ENCODE data around the gene TUFM.
"Not testable (repeated sequence)": the region's sequence is repeated elsewhere in the genome, so short reads cannot be mapped to it uniquely, and the experiment has no call there.

TUFM gene

GRCh38 chr16:28846080-28846932, at the start of gene TUFM:
TSS of gene TUFM (minus strand) at chr16:28846348. CDS start at chr16:28846269, 79 bp downstream.
- peak; percentile 94 to 98 for DNase-seq

GRCh38 chr16:28895609-28896008, 49.5 kb upstream of the TUFM start:
- no peak for DNase-seq

- no peak for DNase-seq
Observed at GRCh38 chr16:28893291-28893690, 47.1 kb upstream of the TUFM start.

- no peak for DNase-seq
Observed at GRCh38 chr16:28891964-28892890, 46.1 kb upstream of the TUFM start.

- DNase-seq = not testable (repeated sequence)
Observed at GRCh38 chr16:28890355-28890754, 44.2 kb upstream of the TUFM start.

- DNase-seq = no peak
Observed at GRCh38 chr16:28886945-28887344, 40.8 kb upstream of the TUFM start.

- DNase-seq = no peak
Observed at GRCh38 chr16:28884045-28884444, 37.9 kb upstream of the TUFM start.

- no peak for DNase-seq
Observed at GRCh38 chr16:28883221-28883996, 37.3 kb upstream of the TUFM start.

GRCh38 chr16:28882551-28883160, 36.5 kb upstream of the TUFM start:
- DNase-seq = no peak

GRCh38 chr16:28881565-28881964, 35.4 kb upstream of the TUFM start:
- DNase-seq = not testable (repeated sequence)

GRCh38 chr16:28880955-28881354, 34.8 kb upstream of the TUFM start:
- no peak for DNase-seq

- no peak for DNase-seq
Observed at GRCh38 chr16:28880589-28880915, 34.4 kb upstream of the TUFM start.

- DNase-seq = peak; percentile 56 to 93
Observed at GRCh38 chr16:28879841-28880588, 33.9 kb upstream of the TUFM start.

- DNase-seq = no peak
Observed at GRCh38 chr16:28879261-28879840, 33.2 kb upstream of the TUFM start.

- no peak for DNase-seq
Observed at GRCh38 chr16:28878083-28878926, 32.2 kb upstream of the TUFM start, which contains the start of gene ATP2A1. TSS of gene ATP2A1 (plus strand) at chr16:28878488. CDS start at chr16:28878672, 184 bp downstream.

- no peak for DNase-seq
Observed at GRCh38 chr16:28877655-28878000, 31.5 kb upstream of the TUFM start.

- DNase-seq = no peak
Observed at GRCh38 chr16:28876973-28877654, 31.0 kb upstream of the TUFM start.

GRCh38 chr16:28876019-28876659, 30.0 kb upstream of the TUFM start:
- DNase-seq = no peak

Data from NCI-H446 (cell line).